GM21526 (cell line): Measurements from ENCODE around the gene WHRN.

ENCODE experiments used
- ATAC-seq: cut with Tn5 transposase; IDR thresholded peaks from one replicate; pipeline ENCODE4 v1.9.1; 2021; ENCODE audit warnings: moderate library complexity; ENCODE audit not compliant: unreplicated experiment, low FRiP score

The WHRN gene

GRCh38 chr9:114505187-114506081 is at the start of gene WHRN:
Gene WHRN, minus strand, starts transcription at chr9:114505473. Its CDS starts 672 bp downstream, at chr9:114504801.
- peak; percentile 72 for ATAC-seq

GRCh38 chr9:114553202-114553601 is 47.9 kb upstream of the WHRN start:
- ATAC-seq = no peak

DNA sequence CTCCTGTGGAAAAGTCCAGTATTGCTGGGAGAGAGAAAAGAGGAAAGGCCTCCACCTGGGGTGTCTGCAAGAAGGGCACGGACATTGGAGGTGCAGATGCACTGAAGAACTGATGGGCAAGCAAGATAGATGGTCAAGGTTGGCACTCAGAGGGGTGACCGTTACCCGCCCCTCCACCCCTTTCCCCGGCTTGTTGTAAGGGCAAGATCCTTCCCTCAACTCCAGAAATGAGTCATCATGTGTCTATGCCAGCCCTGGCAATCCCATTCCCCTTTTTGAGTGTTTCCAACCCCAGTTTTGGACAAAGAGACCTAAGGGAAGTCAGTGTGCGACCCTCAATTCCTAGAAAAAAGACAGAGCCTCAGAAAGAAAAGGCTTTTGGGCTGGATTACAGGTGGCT is 47.4 kb upstream of the WHRN start:
- no peak for ATAC-seq

GRCh38 chr9:114551750-114552685 is 46.7 kb upstream of the WHRN start:
- ATAC-seq = no peak

DNA sequence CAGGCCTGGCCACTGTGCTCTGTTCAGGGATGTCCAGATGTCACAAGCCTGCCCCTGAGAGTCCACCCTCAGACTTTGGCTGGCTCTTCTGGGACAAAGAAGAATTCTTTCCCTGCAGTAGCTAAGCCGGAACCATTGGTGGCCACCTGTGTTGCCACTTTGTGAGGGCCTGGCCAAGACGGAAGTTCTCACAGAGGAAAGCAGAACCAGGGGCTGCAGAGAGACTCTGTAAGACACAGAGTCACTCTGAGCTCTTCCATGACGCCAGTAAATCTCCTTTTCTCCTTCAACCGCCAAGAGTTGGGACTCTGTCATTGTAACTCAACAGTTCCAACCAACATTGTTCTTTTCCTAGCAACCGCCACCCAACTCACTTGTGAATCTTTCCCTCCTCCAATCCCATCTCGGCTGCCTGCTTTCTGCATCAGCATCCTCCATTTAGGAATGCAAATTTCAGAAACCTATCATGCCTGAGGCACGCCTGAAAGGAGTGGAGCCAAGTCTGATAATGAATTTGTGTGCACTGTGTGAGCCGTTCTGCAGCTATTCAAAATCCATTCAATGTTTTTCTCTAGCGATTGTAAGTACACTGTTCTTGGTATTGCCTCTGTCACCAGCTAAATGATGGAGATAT is 44.5 kb upstream of the WHRN start:
- ATAC-seq = no peak

- ATAC-seq = no peak
Observed at GRCh38 chr9:114546851-114547250, 41.6 kb upstream of the WHRN start.

- no peak for ATAC-seq
Observed at GRCh38 chr9:114545055-114545454, 39.8 kb upstream of the WHRN start.

GRCh38 chr9:114539701-114540380 is 34.6 kb upstream of the WHRN start:
- no peak for ATAC-seq

DNA sequence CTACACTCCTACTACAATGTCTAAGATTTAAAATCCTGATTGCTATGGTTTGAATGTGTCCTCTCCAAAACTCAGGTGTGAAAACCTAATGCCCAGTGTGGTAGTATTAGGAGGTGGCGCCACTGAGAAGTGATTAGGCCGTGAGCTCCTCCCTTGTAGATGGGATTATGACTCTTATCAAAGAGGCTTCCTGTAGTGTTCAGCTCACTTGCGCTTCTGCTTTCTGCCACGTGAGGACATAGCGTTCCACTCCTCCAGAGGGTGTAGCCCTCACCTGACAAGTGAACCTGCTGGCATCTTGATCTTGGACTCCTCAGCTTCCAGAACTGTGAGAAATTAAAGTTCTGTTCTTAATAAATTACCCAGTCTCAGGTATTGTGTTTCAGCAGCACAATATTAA is 33.0 kb upstream of the WHRN start:
- no peak for ATAC-seq

DNA sequence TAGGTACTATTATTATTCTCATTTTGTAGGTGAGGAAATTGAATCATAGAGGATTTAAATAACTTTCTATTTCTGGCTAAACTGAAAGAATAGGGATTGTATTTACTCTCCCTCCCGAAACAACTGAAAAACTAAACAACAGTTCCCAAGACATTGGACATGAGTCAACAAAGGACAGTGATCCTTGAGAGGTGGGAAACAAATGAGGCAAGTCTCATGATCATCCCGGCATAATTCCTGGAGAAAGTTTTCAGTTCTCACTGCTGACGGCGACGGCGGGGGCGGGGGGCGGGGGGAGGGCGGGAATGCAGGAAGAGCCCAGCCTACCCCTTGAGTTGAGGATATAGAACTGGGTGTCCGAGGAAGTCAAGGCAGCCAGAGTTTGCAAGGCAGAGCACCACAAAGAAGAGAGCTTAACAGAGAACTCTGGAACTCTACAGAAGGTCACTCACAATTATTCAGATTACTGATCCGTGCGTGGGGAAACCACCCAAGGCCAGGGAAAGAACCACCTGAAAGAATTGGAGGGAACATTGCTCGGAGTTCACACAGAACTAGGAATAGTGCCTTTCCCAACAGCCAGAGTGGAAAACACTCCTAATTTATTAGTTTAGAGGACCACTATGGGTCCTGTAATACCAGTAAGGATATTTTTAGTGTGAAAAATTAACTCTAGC is 27.4 kb upstream of the WHRN start:
- ATAC-seq = no peak

DNA sequence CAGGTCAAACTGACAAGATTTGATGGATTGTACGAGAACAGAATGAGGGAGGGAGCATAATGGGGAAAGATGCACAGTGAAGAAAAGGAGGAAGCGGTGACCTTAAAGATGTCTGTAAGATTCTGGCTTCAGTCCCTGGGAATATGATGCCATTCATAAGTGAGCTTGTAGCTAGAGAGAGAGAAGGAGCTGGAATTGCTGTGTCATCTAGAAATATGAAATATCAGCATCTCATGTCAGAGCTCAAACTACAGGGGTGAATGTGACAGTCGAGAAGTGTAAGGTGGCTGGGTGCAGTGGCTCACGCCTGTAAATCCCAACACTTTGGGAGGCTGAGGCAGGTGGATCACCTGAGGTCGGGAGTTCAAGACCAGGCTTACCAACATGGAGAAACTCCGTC is 24.0 kb upstream of the WHRN start:
- no peak for ATAC-seq

DNA sequence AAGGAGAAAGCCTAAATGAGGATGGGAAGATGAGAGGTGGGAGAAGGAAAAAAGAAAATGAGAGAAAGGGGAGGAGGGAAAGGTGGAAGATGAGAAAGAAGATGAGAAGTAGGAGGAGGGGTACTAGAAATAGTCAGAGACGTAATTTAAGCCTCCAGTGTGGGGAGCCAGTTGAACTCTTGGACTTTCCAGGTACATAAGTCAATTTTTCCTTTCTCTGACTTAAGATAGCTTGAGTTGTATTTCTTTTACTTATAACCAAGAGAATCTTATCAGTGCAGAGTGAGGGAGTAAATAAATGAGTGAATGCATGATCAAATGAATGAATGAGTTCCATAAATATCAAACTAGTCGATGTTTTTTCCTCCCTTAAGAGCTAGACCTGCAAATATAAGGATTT is 21.5 kb upstream of the WHRN start:
- no peak for ATAC-seq

GRCh38 chr9:114525513-114525912 is 20.2 kb upstream of the WHRN start:
- no peak for ATAC-seq

GRCh38 chr9:114524247-114524681 is 19.0 kb upstream of the WHRN start:
- no peak for ATAC-seq

GRCh38 chr9:114522847-114523246 is 17.6 kb upstream of the WHRN start:
- no peak for ATAC-seq

GRCh38 chr9:114522286-114522685 is 17.0 kb upstream of the WHRN start:
- ATAC-seq = no peak

DNA sequence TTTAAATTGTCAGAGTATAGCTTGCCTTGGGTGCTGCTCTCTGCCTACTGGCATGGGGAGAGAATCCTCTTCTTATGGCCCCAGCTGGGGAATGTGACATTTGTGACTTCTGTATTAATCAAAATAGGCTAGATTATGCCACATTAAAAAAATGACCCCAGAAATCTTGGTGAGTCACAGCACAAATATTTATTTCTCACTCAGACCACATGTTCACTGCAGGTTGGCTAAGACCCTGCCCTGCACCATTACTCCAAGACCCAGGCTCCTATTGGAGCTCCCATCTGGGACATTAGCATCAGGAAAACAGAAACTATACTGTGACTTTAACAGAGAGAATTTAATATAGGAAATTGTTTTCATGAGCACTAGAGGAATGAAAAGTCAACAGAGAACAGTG is 16.6 kb upstream of the WHRN start:
- ATAC-seq = no peak

- peak; percentile 73 for ATAC-seq
Observed at GRCh38 chr9:114518599-114519022, 13.3 kb upstream of the WHRN start.

GRCh38 chr9:114518120-114518519 is 12.8 kb upstream of the WHRN start:
- peak; percentile 3 for ATAC-seq

DNA sequence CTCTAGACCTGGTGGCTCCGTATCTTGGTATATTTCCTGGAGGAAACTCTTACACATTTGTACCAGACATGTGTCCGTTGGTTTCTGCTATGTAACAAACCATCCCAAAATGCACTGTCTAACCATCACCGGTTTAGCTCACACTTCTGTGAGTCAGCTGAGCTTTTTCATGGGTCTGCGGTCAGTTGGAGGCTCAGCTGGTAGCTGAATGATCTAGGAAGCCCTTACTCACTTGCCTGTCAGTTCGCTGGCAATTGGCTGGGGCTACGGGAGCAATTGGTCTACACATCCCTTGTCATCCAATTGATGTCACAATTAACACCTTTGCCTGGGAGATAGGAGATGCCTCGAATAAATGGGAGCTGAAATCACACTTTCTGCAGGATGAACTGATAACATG is 11.6 kb upstream of the WHRN start:
- no peak for ATAC-seq
